RCC 7860 (cell line): ENCODE data around the gene LEF1.

Experiments
- DNase-seq: peaks from one replicate; pipeline ENCODE4 v3.0.0-alpha.2; 2015; ENCODE audit warnings: low spot score
- FAIRE-seq: peaks from 2 replicates; lab custom pipeline; 2012; peaks lifted over from hg19 to GRCh38; lab: Jason Lieb, UNC

Gene LEF1

DNA sequence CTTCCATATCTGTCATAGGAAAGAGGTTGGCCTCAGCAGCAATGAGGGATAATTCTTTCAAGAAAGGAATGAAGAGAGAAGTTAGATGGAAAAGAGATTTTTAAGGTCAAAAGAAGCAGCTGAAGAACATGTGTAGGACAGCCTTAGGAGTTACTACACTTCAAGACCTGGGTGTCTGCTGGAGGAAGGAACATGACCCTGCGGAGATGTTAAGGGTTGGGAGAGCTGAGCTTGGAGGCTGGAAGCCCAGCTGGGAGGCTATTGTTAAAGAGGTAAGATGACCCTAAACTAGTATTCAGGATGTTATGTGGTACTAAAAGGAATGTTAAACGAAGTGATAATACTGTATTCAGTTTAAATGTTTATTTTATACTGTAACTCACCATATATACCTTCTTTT, 164.1 kb downstream of the LEF1 start:
- DNase-seq (no peak), FAIRE-seq (no peak)

DNA sequence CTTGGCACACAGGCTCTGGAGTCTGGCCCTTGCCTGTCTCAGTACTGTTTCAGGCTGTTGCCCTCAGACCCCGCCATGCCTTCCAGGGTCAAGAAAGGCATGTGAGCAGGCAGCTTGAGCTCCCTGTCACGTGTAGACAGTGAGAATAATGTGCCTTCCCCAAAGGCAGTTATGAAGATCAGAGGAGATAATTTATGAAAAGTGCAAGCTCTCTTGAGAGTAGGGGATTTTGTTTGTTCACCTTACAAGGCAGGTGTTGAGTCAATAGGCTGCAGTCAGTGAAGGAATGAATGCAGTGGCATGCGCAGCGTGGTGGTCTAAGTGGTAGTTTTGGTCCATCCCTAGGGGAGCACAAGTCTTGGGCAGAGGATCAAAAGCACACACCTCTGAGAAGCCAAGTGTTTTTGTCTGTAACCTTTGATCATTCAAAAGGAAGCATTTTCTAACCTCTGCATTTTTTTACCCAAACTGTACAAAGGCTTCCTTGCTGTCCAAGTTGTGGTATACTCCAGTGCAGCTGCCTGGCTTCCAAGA, 164.7 kb downstream of the LEF1 start:
- FAIRE-seq (no peak), DNase-seq (no peak)

DNA sequence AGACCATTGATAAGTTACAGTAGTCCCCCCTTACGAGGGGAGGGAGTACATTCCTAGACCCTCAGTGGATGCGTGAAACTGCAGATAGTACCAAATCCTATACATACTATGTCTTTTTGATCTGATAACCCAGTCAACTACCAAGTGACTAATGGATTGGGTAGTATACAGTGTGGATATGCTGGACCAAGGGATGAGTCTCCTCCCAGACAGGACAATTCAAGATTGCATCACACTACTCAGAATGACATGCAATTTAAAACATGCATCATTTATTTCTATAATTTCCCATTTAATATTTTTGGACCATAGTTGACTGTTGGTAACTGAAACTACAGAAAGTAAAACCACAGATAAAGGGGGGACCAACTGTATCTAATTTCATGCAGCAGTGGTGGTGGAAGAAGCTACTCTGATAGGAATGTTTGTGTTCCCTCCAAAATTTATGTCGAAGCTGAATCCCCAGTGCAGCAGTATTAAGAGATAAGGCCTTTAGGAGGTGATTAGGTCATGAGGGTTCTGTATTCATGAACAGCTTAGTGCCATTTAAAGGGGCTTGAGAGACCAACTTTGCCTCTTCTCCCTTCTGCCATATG, 167.1 kb downstream of the LEF1 start:
- FAIRE-seq (no peak), DNase-seq (no peak)

DNA sequence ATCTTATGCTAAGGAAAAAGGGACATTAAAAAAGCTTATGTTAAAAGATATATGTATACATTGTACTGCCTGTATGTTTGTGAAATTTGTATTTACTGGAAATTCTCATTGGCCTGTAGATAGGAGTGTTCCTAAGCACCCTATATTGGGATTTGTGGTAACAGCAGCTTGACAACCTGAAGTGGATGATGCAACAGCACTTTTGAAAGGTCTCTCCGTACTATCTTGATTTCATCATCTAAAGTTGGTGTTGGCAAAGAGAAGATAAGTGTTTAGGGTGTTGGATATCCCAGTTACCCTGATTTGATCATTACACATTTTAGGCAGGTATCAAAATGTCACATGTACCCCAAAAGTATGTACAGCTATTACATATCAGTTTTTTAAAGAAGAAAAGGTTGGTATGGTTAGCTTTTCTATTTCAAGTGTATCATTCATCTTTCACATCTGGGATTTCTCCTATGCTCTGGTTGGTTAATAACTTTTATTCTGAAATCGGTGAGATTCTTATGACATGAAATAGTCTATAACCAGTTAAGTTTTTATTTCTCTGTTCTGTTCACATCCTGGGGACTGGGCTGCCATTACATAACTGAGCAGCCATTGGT, 168.7 kb downstream of the LEF1 start:
- FAIRE-seq (no peak), DNase-seq (no peak)

DNA sequence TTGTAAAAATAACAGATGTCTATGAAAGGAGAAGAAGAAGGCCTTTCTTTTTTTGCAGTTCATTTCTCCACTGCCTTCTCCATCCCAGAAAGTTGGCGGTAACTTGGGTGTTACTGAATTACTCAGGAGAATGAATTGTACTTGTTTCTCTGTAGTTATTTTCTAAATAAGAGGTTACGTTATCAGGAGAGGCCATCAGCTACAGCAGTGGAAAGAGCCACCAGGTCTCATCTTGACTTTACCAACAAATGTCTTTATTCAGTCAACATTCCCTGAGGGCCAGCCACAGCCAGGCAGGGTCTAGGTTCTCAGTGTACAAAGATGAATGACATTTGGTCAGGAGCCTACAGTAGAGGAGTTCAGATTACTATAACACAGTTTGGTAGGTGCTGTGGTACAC, 170.9 kb downstream of the LEF1 start:
- FAIRE-seq (no peak), DNase-seq (no peak)
